HuH-7 (cell line): ENCODE results near the gene MTSS2.
"Not testable (repeated sequence)": the region's sequence is repeated elsewhere in the genome, so short reads cannot be mapped to it uniquely, and the experiment has no call there.

Experiments used
- DNase-seq: peaks from one replicate; pipeline ENCODE4 v3.0.0; 2011; ENCODE audit warnings: low spot score

MTSS2 gene

DNA sequence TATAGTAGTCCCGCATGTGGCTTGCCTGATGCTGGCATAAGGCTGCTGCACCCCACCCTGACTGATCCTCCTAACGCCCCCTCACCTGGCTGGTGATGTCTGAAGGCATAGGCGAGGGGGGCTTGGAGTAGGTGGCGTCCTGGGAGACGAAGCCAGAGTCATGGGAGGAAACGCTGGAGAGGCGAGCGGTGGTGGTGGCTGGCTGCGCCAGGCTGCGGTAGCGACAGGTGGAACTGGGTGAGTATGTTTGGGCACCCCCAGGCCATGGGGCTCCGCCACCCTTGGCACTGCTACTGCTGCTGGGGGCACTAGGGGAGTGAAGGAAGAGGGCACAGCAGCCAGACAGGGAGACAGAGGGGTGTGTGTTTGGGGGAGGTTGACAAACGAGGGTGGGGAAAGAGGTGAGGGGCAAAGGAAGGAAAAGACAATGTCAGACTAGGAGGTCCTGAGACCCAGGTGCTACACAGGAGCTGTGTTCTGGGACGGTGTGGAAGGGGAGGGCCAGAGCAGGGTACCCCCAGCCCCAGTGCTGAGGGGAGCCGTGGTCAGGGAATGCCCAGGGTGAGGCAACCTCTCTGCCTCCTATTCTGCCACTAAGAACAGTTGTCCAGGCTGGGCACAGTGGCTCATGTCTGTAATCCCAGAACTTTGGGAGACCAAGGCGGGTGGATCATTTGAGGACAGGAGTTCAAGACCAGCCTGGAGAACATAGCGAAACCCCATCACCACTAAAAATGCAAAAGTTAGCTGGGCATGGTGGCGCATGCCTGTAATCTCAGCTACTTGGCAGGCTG is 11.4 kb downstream of the MTSS2 start:
- DNase-seq = no peak

DNA sequence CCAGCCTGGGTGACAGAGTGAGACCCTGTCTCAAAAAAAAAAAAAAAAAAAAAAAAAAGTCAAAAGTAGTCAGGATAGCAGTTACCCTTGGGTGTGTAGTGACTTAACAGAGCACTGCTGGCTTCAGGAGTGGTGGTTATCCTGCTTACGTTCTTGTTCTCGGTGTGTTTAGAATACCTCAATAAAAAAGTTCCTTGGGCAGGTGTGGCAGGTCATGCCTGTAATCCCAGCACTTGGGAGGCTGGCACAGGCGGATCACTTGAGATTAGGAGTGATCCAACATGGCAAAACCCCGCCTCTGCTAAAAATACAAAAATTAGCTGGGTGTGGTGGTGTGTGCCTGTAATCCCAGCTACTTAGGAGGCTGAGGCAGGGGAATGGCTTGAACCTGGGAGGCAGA is 14.9 kb downstream of the MTSS2 start:
- DNase-seq = not testable (repeated sequence)

DNA sequence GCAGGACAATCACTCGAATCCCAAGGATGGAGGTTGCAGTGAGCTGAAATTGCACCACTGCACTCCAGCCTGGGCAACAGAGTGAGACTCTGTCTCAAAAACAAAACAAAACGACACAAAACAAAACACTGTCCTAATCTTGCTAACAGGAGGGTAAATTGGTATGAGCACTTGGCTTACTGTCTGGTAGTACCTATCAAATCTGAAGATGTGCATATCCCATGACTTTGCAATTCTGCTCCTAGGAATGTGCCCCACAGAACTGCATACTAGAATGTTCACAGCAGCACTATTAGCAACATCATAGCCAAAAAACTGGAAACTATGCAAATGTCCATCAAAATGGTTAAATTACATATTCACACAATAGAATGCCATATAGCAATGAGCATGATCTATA is 15.7 kb downstream of the MTSS2 start:
- DNase-seq = no peak

DNA sequence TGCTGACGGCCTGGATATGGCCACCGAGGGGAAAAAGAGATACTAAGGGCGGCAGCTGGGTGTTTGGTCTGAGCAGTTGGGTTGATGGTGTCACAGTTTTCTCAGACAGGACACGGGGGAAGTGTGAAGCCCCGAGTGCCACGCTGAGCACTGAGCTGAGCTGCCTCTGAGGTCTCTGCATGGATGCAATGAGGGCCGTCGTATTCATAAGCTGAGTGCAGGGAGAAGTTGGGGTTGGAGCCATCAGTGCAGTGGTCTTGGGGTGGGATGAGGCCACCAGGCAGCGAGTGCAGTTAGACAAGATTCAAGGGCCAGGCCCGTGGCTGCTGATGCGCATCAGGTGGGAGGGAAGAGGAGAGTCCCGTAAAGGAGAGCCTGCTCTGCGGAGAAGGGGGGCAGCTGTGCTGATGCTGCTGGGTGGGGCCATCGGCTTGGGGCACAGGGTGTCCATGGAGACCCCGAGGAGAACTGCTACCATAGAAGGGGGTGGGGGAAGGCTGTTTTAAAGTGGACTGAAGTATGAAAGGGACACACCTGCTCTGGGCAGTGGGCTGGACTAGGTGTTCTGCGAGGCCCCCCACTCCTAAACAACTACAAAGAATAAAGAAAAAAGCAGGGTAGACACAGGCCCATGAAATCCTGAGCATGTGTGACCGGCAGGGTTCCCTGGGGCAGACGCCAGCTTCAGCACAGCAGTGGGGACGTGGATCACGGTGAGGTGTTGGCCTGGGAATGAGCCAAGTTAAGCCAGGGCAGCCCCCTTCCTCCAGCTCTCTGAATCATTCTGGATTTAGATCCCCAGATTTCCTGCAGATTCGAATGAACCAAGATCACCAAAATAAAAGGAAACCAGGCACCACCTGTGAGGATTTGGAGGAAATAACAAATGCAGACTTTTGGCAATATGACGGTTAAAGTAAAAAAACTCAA is 19.8 kb downstream of the MTSS2 start:
- no peak for DNase-seq

DNA sequence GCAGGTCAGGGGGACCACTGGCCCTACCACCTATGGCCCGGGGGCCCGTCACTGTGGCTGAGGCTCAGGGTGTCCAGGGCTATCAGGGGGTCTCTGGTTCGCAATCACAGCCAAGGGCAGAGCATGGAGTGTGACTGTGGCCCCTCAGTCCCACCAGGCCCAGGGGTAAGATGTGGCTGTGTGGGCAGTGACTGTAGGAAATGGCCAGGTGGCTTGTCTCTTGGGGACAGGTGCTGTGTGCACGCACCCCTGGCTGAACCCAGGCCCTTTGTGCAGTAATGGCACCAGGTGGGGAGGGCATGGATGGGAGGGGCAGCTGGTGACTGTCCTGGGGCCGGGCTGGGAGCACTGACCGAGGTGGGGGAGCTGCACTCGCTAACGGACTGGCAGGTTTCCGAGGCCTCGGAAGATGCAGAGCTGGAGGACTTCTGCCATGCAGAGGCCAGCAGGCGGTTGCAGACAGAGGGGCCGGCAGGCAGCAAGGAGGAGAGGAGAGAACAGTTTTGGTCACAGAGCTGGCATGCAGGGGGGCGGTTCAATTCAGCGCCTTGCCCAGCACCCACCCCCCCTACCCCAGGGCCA is 20.6 kb downstream of the MTSS2 start:
- no peak for DNase-seq

- no peak for DNase-seq
Observed at GRCh38 chr16:70664325-70665112, 21.3 kb downstream of the MTSS2 start.

DNA sequence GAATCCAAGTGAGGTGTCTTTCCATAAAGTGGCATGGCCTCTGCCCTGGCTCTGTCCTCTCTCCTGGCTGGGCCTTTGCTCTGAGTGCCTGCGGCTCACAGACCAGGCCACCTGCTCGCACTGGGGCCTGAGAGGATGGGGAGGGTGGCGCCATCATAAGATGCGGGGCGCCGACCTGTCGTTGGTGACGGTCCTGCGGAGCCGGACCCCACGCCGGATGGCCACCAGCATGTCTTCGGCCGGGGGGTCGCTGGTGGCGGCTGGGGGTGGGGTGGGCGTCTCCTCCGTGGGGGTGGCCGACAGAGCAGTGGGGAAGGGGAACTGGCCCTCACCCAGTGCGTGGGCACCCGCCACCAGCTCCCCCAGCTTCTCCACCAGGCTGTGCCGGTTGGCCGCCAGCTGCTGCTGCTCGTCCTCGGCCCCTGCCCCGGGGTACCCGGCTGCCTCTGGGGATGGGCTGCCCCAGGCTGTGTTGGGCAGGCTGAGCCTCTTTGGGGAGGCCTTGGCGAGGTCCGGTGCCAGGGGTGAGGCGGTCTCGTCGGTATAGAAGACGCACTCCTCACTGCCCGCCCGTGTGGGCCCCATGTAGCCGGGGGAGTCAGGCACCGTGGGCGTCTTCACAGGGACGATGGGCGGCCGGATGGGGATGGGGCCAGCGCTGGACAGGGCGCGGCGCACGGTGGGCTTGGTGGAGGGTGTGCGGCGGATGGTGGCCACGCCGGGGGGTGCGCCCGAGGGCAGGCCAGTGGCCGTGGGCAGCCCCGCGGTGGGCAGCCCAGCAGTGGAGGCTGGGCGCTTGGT is 22.1 kb downstream of the MTSS2 start:
- no peak for DNase-seq

DNA sequence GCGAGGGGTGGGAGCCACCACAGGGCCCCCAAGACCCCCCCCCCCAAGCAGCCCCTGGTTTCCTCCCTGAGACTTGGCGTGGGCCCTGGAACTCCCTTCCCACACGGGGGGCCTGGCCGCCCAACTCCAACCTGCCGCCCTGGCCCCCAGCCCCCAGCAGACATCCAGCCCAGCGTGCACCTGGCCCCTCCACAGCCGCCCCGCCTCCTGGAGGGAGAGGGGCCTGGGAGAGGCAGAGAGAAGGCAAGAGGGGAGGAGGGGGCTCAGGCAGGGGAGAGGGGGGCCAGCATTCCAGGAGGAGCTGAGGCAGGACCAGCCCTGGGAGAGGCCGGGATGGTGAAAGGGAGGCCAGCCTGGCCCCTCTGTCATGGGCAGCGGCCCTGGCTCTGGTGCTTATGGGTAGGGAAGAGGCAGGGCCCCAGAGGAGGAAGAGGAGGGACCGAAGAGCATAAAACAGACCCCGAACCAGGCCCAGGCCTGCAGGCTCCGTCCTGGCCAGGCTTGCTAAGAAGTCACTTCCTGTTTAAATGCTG is 22.8 kb downstream of the MTSS2 start:
- DNase-seq = no peak

GRCh38 chr16:70661918-70662641 is 23.8 kb downstream of the MTSS2 start:
- DNase-seq = no peak

GRCh38 chr16:70661534-70661917 is 24.3 kb downstream of the MTSS2 start:
- no peak for DNase-seq

DNA sequence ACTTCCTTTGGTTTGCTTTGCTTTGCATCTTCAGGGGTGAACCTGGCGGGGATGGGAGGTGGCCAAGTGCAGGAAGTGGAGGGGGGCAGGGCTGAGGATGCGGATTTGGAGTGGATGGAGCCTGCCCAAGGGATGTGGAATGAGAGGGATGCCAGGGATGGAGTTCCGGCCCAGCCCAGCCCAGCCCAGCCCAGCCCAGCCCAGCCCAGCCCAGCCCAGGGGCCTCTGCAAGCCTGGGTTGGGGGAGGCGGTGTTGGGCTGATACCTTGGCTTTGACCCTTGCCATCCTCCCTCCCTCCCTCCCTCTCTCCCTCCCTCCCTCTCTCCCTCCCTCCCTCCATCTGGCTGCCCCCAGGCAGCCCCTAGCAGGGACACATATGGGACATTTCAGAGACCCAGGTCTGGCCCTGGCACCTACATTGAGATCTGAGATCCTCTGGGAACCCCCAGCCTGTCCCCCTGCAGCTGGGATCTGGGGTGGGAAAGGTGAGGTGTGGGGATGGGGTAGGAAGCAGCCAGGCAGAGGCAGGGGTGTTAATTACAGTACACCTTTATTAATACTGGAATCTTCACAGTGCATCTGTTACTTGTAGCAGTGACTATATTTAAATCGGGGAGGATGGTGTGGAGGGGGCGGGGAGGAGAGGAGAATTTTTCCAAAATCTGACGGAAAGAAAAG is 25.0 kb downstream of the MTSS2 start:
- DNase-seq = no peak

DNA sequence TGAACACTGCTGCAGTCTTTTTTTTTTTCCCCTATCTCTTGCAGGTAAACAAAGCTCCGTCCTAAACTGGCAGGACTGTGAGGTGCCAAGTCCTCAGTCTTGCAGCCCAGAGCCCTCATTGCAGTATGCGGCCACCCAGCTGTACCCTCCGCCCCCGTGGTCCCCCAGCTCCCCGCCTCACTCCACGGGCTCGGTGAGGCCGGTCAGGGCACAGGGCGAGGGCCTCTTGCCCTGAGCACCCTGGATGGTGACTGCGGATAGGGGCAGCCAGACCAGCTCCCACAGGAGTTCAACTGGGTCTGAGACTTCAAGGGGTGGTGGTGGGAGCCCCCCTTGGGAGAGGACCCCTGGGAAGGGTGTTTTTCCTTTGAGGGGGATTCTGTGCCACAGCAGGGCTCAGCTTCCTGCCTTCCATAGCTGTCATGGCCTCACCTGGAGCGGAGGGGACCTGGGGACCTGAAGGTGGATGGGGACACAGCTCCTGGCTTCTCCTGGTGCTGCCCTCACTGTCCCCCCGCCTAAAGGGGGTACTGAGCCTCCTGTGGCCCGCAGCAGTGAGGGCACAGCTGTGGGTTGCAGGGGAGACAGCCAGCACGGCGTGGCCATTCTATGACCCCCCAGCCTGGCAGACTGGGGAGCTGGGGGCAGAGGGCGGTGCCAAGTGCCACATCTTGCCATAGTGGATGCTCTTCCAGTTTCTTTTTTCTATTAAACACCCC is 25.7 kb downstream of the MTSS2 start:
- no peak for DNase-seq

DNA sequence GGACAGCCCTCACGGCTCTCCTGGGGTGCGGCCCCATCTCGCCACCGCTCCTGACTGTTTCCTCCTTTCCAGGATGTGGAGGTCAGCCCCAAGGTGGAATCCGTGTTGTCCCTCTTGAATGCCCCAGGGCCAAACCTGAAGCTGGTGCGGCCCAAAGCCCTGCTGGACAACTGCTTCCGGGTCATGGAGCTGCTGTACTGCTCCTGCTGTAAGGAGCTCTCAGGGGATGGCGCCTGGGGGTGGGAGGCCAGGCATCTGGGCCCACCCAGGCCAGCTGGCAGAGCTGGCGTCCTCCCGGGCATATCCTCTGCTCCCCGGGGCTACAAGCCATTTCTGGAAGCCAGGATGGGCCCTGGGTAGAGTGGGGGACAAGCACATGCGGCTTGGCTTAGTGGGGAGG is 26.3 kb downstream of the MTSS2 start:
- DNase-seq = no peak

GRCh38 chr16:70658921-70659320 is 26.9 kb downstream of the MTSS2 start:
- no peak for DNase-seq

DNA sequence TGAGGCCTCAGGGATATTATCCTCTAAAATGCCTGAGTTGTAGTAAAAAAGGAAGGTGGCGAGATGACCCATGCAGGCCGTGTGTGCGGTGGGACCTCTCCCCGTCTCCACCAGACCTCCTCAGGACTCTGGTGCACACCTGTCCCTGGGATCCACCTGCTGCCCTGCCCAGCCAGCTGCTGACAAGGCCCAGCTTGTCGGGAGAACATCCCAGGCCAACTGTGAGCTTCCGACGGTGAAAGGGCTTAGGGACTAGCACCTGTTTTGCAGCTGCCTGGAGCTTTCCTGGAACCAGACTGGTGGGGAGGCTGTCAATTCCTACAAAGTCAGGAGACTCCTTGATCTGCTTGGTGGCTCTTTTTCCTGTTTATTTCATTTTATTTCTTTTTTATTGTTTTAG is 27.9 kb downstream of the MTSS2 start:
- no peak for DNase-seq

GRCh38 chr16:70656712-70657263 is 29.1 kb downstream of the MTSS2 start:
- DNase-seq = peak; percentile 50

DNA sequence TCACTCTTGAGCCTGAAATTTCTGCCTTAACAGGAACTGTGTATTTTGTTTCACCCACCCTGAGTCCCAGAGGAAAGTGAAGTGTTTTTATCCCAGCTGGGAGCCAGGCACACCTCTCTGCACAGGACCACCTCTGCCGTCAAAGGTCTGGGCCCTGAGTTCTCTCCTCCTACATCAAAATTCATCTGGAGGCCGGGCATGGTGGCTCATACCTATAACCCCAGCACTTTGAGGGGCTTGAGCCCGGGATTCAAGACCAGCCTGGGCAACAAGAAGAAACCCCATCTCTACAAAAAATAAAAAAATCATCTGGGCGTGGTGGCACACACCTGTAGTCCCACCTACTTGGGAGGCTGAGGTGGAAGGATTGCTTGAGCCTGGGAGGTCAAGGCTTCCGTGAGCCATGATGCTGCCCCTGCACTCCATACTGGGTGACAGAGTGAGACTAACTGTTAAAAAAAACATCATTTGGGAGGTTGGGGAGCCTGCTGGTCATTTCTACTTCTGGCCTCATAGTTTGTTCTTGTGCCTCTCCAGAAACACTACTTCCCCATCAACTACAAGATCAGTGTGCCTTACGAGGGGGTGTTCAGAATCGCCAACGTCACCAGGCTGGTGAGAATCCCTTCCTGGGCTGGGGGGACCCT is 29.7 kb downstream of the MTSS2 start:
- no peak for DNase-seq
